OCI-LY7 (cell line): ENCODE data around the gene ITPRIP. TPM values are rescaled to one million over a fixed set of nuclear protein-coding genes. Genes with fewer than 3 reads are reported as not detected.

Source experiments
- BruUV-seq: library from RNA; stranded (reverse); fragments of 400-500 nt; replicated peaks from 2 replicates; lab custom pipeline; 2021; lab: Mats Ljungman, UMichigan
- CTCF ChIA-PET: fragments of 300-600 bp; sonication (Branson Sonifier 250); formaldehyde crosslinking; loops from one replicate; lab custom pipeline; 2022; ENCODE audit warnings: antibody characterized with exemption; ENCODE audit not compliant: unreplicated experiment; lab: Charles Lee
- POLR2A ChIA-PET: fragments of 300-600 bp; sonication (Branson Sonifier 250); formaldehyde crosslinking; loops from one replicate; lab custom pipeline; 2022; ENCODE audit warnings: antibody characterized with exemption; lab: Charles Lee
- DNase-seq: peaks from one replicate; pipeline ENCODE4 v3.0.0-alpha.2; 2015; ENCODE audit warnings: low spot score
- H2AFZ ChIP-seq: fragments of 200-600 bp; sonication (generic), shearing (Covaris generic); 2 replicates; pipeline ENCODE4 v1.6.1; 2014; ENCODE audit warnings: mild to moderate bottlenecking, antibody characterized with exemption, low read length, moderate library complexity
- H3K27ac ChIP-seq: fragments of 200-600 bp; sonication (generic); 2 replicates; pipeline ENCODE4 v1.5.1; 2014; ENCODE audit warnings: mixed run types, low read depth, mild to moderate bottlenecking, moderate library complexity, low read length, inconsistent platforms; ENCODE audit not compliant: poor library complexity, severe bottlenecking
- H3K36me3 ChIP-seq: fragments of 200-600 bp; sonication (generic); 2 replicates; pipeline ENCODE4 v1.6.1; 2014; ENCODE audit warnings: mild to moderate bottlenecking, antibody characterized with exemption, low read length, moderate library complexity, mixed read lengths; ENCODE audit not compliant: insufficient read depth
- H3K4me1 ChIP-seq: fragments of 200-600 bp; sonication (generic); 2 replicates; pipeline ENCODE4 v1.5.1; 2014; ENCODE audit warnings: mild to moderate bottlenecking, low read length; ENCODE audit not compliant: insufficient read depth, poor library complexity, severe bottlenecking
- H3K4me2 ChIP-seq: fragments of 200-600 bp; sonication (generic); 2 replicates; pipeline ENCODE4 v1.6.1; 2014; ENCODE audit warnings: mild to moderate bottlenecking, low read length
- H3K4me3 ChIP-seq: fragments of 200-600 bp; sonication (generic); 2 replicates; pipeline ENCODE4 v1.5.1; 2014; ENCODE audit warnings: mild to moderate bottlenecking, low read depth, low read length; ENCODE audit not compliant: poor library complexity, severe bottlenecking
- H3K79me2 ChIP-seq: fragments of 200-600 bp; sonication (generic); 2 replicates; pipeline ENCODE4 v1.6.1; 2016; ENCODE audit warnings: low read depth, mild to moderate bottlenecking, low read length, moderate library complexity, mixed read lengths; ENCODE audit not compliant: insufficient read depth
- H3K9me2 ChIP-seq: fragments of 200-600 bp; sonication (generic); 2 replicates; pipeline ENCODE4 v1.6.1; 2016; ENCODE audit warnings: mild to moderate bottlenecking, low read length, mixed read lengths; ENCODE audit not compliant: insufficient read depth
- H3K9me3 ChIP-seq: fragments of 200-600 bp; sonication (generic); 2 replicates; pipeline ENCODE4 v1.6.1; 2014; ENCODE audit warnings: mild to moderate bottlenecking, mixed run types, low read length, mixed read lengths
- H4K20me1 ChIP-seq: fragments of 200-600 bp; sonication (generic); 2 replicates; pipeline ENCODE4 v1.6.1; 2014; ENCODE audit warnings: mild to moderate bottlenecking, antibody characterized with exemption, low read length, moderate library complexity, mixed read lengths; ENCODE audit not compliant: insufficient read depth
- EZH2phosphoT487 ChIP-seq: fragments of 200-600 bp; sonication (generic); IDR thresholded peaks from 2 replicates; pipeline ENCODE4 v1.6.1; 2018; ENCODE audit warnings: low read depth, borderline replicate concordance, mild to moderate bottlenecking, mixed run types, antibody characterized with exemption, low read length, moderate library complexity, mixed read lengths
- intact Hi-C: fragments of 100-400 bp; cut with micrococcal nuclease; formaldehyde crosslinking; loops from one replicate; pipeline ENCODE4 v1.10.0; 2022; ENCODE audit not compliant: unreplicated experiment
- total RNA-seq, 2 experiments: library from RNA; depleted of rRNA in 1 of 2; stranded (reverse); fragments of >200 nt in 1 of 2; shearing (Covaris generic) in 1 of 2; gene quantifications; 2 replicates each; pipeline ENCODE4 v1.2.3, GENCODE V29; 2014 to 2022
- TF ChIP-seq, protein P1 (sequence below): fragments of 200-600 bp; sonication (generic); conservative IDR thresholded peaks from 2 replicates; pipeline ENCODE4 v1.5.1; 2014; ENCODE audit warnings: mild to moderate bottlenecking, antibody characterized with exemption, low read length, moderate library complexity, mixed read lengths

The ITPRIP gene
- total RNA-seq, 2 experiments from 2014 or later: 6.0 to 18.0 TPM

DNA sequence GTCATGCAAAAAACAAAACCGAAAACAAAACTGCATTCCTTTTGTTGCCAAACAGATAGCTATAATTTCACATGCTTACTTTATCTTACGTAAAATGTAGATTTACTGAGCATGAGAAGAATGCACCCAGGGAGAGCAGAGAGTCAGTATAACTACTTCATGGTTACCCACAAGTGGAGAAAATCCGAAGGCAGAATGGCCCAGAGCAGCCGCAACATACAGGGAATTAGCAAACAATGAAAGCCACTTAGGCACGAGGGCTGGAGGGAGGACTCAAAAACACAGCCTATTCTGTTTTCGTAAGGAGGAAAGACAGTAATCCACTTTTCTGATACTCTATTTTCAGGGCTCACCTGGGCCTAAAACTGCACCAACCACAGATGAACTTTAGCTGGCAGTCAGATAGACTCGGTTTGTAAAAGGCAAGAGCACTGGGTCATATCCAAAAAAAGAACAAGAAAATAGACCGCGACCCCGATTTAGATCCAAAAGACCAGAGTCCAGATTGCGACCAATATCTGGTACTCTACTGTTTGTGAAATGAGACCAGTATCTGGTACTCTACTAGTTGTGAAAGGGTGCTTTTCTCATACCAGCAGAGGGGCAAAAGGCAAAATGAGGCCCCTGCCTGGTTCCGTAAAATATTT lies 1.3 kb downstream of the ITPRIP start:
- H4K20me1 ChIP-seq: peaks cover 35% of the 10 kb centered on the region
- peaks cover 29% of the 10 kb centered on the region for H3K36me3 ChIP-seq
- peak overlapping the region; percentile 99 for H3K4me2 ChIP-seq
- H3K27ac ChIP-seq: peak overlapping the region; percentile 84
- H3K9me2 ChIP-seq: no peaks in the 10 kb centered on the region
- no peaks in the 10 kb centered on the region for H3K9me3 ChIP-seq
- POLR2A ChIA-PET: interaction anchor here (0.6 to 3.7 kb wide), 6 partner anchors 9 to 30 kb away, joined by 4 to 22 read pairs (median 11); no protein-coding TSS in a partner anchor
- H2AFZ ChIP-seq: peak overlapping the region; percentile 77; the same call in 1 of the 2 replicates
- intact Hi-C loops: loop anchor here (1.0 to 5.0 kb wide), 4 partner anchors 15 to 370 kb away; partner anchors contain the start of genes SFR1 and SLK
- TSS peak; percentile 71 for BruUV-seq
- H3K79me2 ChIP-seq: peaks cover 58% of the 10 kb centered on the region
- TF ChIP-seq EZH2phosphoT487: no peak
- H3K4me1 ChIP-seq: peaks cover 64% of the 10 kb centered on the region
- peak overlapping the region; percentile 79 for H3K4me3 ChIP-seq
- CTCF ChIA-PET: interaction anchor here (0.6 kb wide), 1 partner anchor 31 kb away, joined by 4 read pairs; no protein-coding TSS in a partner anchor
- no peak for DNase-seq

DNA sequence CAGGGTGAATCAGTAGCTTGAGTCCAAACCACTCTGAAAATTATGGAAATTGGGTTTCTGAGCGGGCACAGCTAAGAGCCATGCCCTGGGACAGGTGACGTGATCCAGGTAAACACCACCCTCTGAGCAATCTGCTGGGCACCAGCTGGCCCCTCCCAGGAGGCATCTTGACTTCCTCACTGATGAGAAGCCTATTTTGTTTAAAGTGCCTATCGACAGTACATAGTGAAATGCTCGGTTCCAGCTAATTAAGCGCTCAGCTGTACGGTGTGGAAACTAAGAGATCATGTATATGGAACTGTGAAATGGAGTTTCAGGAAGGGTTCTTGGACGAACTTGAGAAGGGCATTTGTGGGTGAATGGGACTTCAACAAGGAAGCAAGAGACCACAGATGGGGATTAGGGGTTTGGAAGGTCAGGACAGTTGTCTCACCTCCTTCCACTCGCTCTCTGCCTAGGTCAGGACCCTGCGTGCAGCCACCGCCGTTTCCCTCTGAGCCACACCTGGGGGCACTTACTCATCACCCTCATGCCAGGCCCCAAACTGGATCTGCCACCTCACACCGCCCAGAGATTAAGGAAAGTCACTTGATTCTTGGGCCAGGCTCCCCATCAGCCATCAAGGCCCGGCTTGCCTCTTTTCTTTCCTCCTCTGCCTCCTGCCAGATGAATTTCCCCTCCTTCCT lies 3.2 kb downstream of the ITPRIP start:
- Histone ChIP-seq H3K9me2 (no peaks in the 10 kb centered on the region), H2AFZ (no peak overlapping the region), H3K4me3 (no peak overlapping the region), H3K27ac (no peak overlapping the region), H3K36me3 (peaks cover 35% of the 10 kb centered on the region), H4K20me1 (peaks cover 43% of the 10 kb centered on the region), H3K4me2 (peak overlapping the region; percentile 99), H3K4me1 (peaks cover 55% of the 10 kb centered on the region), H3K79me2 (peaks cover 76% of the 10 kb centered on the region), H3K9me3 (no peaks in the 10 kb centered on the region)
- TF ChIP-seq, protein P1, sequence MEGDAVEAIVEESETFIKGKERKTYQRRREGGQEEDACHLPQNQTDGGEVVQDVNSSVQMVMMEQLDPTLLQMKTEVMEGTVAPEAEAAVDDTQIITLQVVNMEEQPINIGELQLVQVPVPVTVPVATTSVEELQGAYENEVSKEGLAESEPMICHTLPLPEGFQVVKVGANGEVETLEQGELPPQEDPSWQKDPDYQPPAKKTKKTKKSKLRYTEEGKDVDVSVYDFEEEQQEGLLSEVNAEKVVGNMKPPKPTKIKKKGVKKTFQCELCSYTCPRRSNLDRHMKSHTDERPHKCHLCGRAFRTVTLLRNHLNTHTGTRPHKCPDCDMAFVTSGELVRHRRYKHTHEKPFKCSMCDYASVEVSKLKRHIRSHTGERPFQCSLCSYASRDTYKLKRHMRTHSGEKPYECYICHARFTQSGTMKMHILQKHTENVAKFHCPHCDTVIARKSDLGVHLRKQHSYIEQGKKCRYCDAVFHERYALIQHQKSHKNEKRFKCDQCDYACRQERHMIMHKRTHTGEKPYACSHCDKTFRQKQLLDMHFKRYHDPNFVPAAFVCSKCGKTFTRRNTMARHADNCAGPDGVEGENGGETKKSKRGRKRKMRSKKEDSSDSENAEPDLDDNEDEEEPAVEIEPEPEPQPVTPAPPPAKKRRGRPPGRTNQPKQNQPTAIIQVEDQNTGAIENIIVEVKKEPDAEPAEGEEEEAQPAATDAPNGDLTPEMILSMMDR: no peak
- TF ChIP-seq EZH2phosphoT487: no peak
- BruUV-seq: no TSS peak
- intact Hi-C loops: loop anchor here (5.0 kb wide), 2 partner anchors 213 to 368 kb away; partner anchors contain the start of genes SFR1 and SLK
- ChIA-PET POLR2A (interaction anchor here (0.8 to 2.9 kb wide), 4 partner anchors 12 to 42 kb away, joined by 3 to 22 read pairs (median 11); no protein-coding TSS in a partner anchor), CTCF (interaction anchor here (1.8 kb wide), 1 partner anchor 29 kb away, joined by 6 read pairs; no protein-coding TSS in a partner anchor)
- DNase-seq: no peak

DNA sequence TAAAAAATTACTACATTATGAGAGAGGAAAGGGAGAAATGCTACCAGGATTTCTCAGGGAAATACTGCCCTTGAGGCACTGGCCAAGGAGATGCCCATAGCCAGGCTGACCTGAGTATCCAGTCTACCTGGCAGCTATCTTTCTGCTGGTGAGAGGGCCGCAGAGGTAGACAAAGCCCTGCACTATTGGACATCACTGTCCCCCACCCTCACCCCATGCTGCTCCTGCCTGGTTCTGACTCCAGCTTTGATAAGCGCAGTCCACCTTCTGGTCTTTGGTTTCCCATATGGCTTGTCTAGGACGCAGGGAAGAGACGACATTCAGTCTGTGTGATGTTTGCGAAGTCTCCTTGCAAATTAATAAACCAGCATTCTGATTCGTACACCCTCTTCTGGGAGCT lies 3.7 kb downstream of the ITPRIP start:
- Histone ChIP-seq H3K9me3 (no peaks in the 10 kb centered on the region), H3K36me3 (peaks cover 40% of the 10 kb centered on the region), H2AFZ (no peak overlapping the region), H3K79me2 (peaks cover 82% of the 10 kb centered on the region), H3K4me1 (peaks cover 55% of the 10 kb centered on the region), H3K9me2 (no peaks in the 10 kb centered on the region), H3K4me3 (no peak overlapping the region), H3K27ac (no peak overlapping the region), H4K20me1 (peaks cover 49% of the 10 kb centered on the region), H3K4me2 (no peak overlapping the region)
- ChIA-PET CTCF (interaction anchor here (1.8 kb wide), 1 partner anchor 28 kb away, joined by 6 read pairs; no protein-coding TSS in a partner anchor), POLR2A (interaction anchor here (0.8 to 1.6 kb wide), 3 partner anchors 13 to 41 kb away, joined by 3 to 7 read pairs (median 4); no protein-coding TSS in a partner anchor)
- no peak for TF ChIP-seq EZH2phosphoT487
- TF ChIP-seq, protein P1: no peak
- no TSS peak for BruUV-seq
- DNase-seq: no peak
- intact Hi-C loops: no loop called here
